Spleen (tissue), 7 donors: ENCODE results near the gene TMEM39A.

Experiments used
- CTCF ChIP-seq, 11 experiments: fragments of 200-600 bp in 7 of 11; fragments of 450-650 bp in 4 of 11; sonication (generic) in 4 of 11; IDR thresholded peaks in 8 of 11; conservative IDR thresholded peaks in 3 of 11; 1 replicate in 7 of 11; 2 replicates in 4 of 11; pipeline versions ENCODE4 v1.4.0 to v1.8.0; 2016 to 2021; ENCODE audit warnings: antibody characterized with exemption in 11 of 11, inconsistent platforms in 4 of 11, mild to moderate bottlenecking in 1 of 11
- POLR2A ChIP-seq, 3 donors: fragments of 450-650 bp; IDR thresholded peaks; one replicate each; pipeline ENCODE4 v1.5.1; 2017; ENCODE audit warnings: antibody characterized with exemption in 3 of 3, mild to moderate bottlenecking in 1 of 3
- POLR2AphosphoS5 ChIP-seq, 3 donors: sonication (generic); formaldehyde crosslinking; IDR thresholded peaks; one replicate each; pipeline ENCODE4 v1.5.1; 2017; ENCODE audit warnings: antibody characterized with exemption in 3 of 3
- donor health status: DM: no; HTN: no; CAD: no; lungs with moderate emphysema.
- donor health status: DM: no; HTN: no; CAD: no.
- donor health status: DM: no; HTN: no; CAD: no.

- TF ChIP-seq CTCF (IDR thresholded peaks at IDR 0.05 in 8 of 11, conservative IDR thresholded peaks at IDR 0.05 in 3 of 11) (no peak), POLR2AphosphoS5 (IDR thresholded peaks at IDR 0.05) (no peak), POLR2A (IDR thresholded peaks at IDR 0.05) (no peak)
Measured at GRCh38 chr3:119492810-119493209, 29.4 kb upstream of the TMEM39A start.
